ENCODE data around the gene CAPNS1.

CAPNS1 gene

GRCh38 chr19:36198119-36198518 lies 58.3 kb downstream of the CAPNS1 start:
- H2AK5ac ChIP-seq (ENCODE audit: low read length), result no peak overlapping the region
- no peak overlapping the region for H4K5ac ChIP-seq (ENCODE audit: low read length)
- no peak overlapping the region for H3K4me3 ChIP-seq (ENCODE audit: low read length)
- H4K8ac ChIP-seq (ENCODE audit: low read depth, low read length), result no peak overlapping the region
- H3K18ac ChIP-seq (ENCODE audit: low read length), result no peak overlapping the region
- no peak overlapping the region for H2BK15ac ChIP-seq (replicated peaks; ENCODE audit: low read depth)
- no peak overlapping the region for H3K9ac ChIP-seq (ENCODE audit: low read length)
- no peaks in the 10 kb centered on the region for H3K79me1 ChIP-seq (ENCODE audit: low read length)
- no CpG with 5 or more reads among the region's 2 CpGs for WGBS (ENCODE audit: extremely low coverage, insufficient coverage, low lambda C conversion rate)
- no peak overlapping the region for H3K27ac ChIP-seq (ENCODE audit: low read depth, low read length)
- no peak overlapping the region for H2BK5ac ChIP-seq (ENCODE audit: low read length)
- H3K56ac ChIP-seq (ENCODE audit: low read length), result no peak overlapping the region
- no peak overlapping the region for H2BK120ac ChIP-seq (ENCODE audit: low read depth, low read length)
- no peaks in the 10 kb centered on the region for H3K36me3 ChIP-seq (ENCODE audit: control insufficient read depth, insufficient read depth, low read length)
- no peak overlapping the region for H3K23ac ChIP-seq (ENCODE audit: low read length)
- no peaks in the 10 kb centered on the region for H3K79me2 ChIP-seq (ENCODE audit: control insufficient read depth, insufficient read depth, low read length)
- DNase-seq, result no peak
- H3K4ac ChIP-seq (ENCODE audit: low read depth, low read length), result no peak overlapping the region
- no peaks in the 10 kb centered on the region for H3K27me3 ChIP-seq (ENCODE audit: insufficient read depth, low read length, poor library complexity)
- H3K4me1 ChIP-seq (ENCODE audit: control insufficient read depth, low read depth, low read length), result no peaks in the 10 kb centered on the region
- H3K4me2 ChIP-seq (ENCODE audit: low read length), result no peak overlapping the region
